ENCODE measurements around the gene VCX2.
"Not testable (repeated sequence)": the region's sequence is repeated elsewhere in the genome, so short reads cannot be mapped to it uniquely, and the experiment has no call there.

VCX2 gene

DNA sequence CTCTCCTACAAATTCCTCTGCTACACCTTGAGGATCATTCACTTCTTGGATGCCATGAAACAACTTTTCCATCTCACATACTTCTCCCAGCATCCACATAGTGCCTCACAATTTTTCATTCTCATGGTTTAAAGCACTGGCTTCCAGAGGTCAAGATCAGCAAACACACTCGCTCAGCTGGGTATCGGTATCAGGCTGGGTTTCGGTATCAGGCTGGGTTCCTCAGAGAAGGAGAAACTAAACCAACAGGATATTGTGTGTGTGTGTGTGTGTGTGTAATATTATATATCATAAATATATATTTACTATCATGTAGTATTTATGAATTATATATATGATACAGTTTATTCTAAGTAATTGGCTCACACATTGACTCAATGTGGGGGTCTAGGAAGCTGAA, at the start of gene VCX2:
VCX2 (minus strand) TSS at position 99 of the 400 bp plus-strand sequence. CDS start 624 bp downstream, outside the sequence.
- H3K9ac ChIP-seq (ENCODE audit: low read length); H3K36me3 ChIP-seq (ENCODE audit: insufficient read depth, low read length); H3K4me1 ChIP-seq (ENCODE audit: insufficient read depth, low read length); H3K27ac ChIP-seq (ENCODE audit: low read depth, low read length); H3K27me3 ChIP-seq (ENCODE audit: control insufficient read depth in 1 of 2, insufficient read depth in 2 of 2, low read length in 2 of 2); H3K9me3 ChIP-seq (ENCODE audit: low read length); H3K4me3 ChIP-seq (ENCODE audit: low read depth in 1 of 2, low read length in 2 of 2): not testable (repeated sequence)

DNA sequence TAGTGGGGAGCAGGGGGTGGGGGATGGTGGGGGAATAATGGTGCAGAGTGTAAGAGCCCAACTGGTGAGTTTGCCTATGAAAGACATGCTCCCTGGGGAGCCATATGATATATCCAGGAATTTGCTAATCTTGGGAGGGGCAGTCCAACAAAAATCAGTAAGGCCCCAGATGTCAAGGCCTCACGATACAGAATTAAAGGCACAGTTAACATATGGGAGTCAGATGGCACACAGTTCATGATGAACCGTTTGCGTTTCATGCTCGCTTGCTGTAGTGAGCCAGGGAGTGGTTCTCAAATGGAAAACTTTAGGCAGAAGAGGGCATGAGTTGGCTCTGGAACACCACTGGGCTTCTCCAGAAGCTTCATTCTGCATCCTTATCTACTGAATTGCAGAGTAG, 33.9 kb upstream of the VCX2 start:
- H3K9ac ChIP-seq (ENCODE audit: low read length), result no peak overlapping the region
- no peak overlapping the region for H3K4me3 ChIP-seq (ENCODE audit: low read depth in 1 of 2, low read length in 2 of 2)
- no peaks in the 10 kb centered on the region for H3K4me1 ChIP-seq (ENCODE audit: insufficient read depth, low read length)
- H3K27me3 ChIP-seq (ENCODE audit: control insufficient read depth in 1 of 2, insufficient read depth in 2 of 2, low read length in 2 of 2), result no peaks in the 10 kb centered on the region
- H3K27ac ChIP-seq (ENCODE audit: low read depth, low read length), result no peak overlapping the region
- H3K36me3 ChIP-seq (ENCODE audit: insufficient read depth, low read length), result no peaks in the 10 kb centered on the region
- H3K9me3 ChIP-seq (ENCODE audit: low read length), result no peaks in the 10 kb centered on the region

DNA sequence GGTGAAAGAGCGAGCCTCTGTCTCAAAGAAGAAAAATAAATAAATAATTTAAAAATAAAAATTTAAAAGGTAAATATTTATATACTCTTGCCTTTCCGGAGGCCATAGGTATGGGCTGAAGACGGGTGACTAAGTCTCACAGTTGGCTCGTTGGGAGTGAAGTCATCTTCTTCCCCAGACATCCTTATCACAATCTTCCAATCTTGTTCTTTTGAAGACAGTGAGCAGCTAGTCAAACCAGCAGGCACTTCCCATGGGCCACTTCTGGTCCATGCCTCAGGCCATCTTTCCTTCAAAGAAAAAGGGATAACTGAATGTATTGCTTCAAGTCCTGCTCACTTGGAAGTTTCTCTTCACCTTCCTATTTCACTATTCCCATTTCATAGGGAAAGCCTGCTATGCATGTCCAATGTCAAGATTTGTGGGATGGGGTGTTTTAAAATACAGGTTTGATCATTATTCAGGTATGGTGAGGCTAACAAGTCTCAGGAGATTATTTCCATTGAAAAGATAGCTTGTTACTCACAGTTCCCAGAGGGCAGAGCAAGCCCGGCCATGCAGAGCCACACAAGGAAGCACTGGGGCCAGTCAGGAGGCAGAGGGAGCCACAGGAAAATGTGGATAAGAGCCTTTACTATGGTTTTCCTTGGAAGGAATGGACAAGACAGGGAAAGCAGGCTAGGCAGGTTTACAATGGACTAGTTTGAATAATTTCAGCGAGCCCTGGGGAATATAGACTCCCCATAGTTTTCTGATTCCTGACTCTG, 33.3 kb upstream of the VCX2 start:
- no peak overlapping the region for H3K4me3 ChIP-seq (ENCODE audit: low read depth in 1 of 2, low read length in 2 of 2)
- no peaks in the 10 kb centered on the region for H3K27me3 ChIP-seq (ENCODE audit: control insufficient read depth in 1 of 2, insufficient read depth in 2 of 2, low read length in 2 of 2)
- no peak overlapping the region for H3K9ac ChIP-seq (ENCODE audit: low read length)
- H3K36me3 ChIP-seq (ENCODE audit: insufficient read depth, low read length), result no peaks in the 10 kb centered on the region
- H3K9me3 ChIP-seq (ENCODE audit: low read length), result no peaks in the 10 kb centered on the region
- no peaks in the 10 kb centered on the region for H3K4me1 ChIP-seq (ENCODE audit: insufficient read depth, low read length)
- no peak overlapping the region for H3K27ac ChIP-seq (ENCODE audit: low read depth, low read length)

DNA sequence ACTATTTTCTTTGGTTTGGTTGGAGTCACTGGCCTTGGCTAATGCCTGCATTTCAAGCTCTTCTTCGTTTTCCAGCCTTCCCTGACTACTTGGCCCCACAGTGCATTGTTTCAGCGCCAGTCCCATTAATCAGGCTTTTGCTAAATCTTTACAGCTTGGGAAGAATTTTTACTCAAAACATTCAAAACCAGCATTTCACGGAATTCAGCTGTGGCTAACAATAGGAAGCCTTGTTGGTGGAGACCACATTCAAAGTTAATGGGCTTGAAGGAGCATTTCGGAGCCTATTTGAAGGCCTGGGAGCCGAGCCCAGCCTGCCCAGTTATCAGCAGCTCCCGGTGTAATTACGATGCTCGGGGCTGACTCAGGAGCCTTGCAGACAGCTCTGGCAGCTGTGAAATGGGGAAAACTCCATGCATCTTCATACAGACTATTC, 30.8 kb upstream of the VCX2 start:
- Histone ChIP-seq H3K27ac (ENCODE audit: low read depth, low read length) (no peak overlapping the region), H3K36me3 (ENCODE audit: insufficient read depth, low read length) (no peaks in the 10 kb centered on the region), H3K9ac (ENCODE audit: low read length) (no peak overlapping the region), H3K9me3 (ENCODE audit: low read length) (no peaks in the 10 kb centered on the region), H3K27me3 (ENCODE audit: control insufficient read depth in 1 of 2, insufficient read depth in 2 of 2, low read length in 2 of 2) (no peaks in the 10 kb centered on the region), H3K4me3 (ENCODE audit: low read depth in 1 of 2, low read length in 2 of 2) (no peak overlapping the region), H3K4me1 (ENCODE audit: insufficient read depth, low read length) (no peaks in the 10 kb centered on the region)

DNA sequence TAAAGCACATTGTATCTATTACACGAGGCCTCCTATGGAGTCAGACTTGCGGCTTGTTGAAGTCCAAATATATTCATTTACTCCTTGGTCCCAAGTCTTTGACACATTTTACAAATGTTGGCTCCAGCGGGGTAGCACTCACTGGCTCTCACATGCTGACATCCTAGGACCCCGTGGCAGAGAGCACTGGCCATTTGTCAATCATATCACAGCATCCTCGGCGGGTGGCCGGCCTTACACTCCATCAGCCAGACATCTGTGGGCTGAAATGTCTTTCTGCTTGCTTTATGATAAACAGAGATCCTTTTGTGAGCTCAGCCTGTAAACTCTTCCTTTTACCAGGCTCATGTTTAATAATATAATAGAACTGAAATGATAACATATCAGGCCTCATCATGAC, 25.7 kb upstream of the VCX2 start:
- H3K36me3 ChIP-seq (ENCODE audit: insufficient read depth, low read length), result no peaks in the 10 kb centered on the region
- no peak overlapping the region for H3K4me3 ChIP-seq (ENCODE audit: low read depth in 1 of 2, low read length in 2 of 2)
- no peaks in the 10 kb centered on the region for H3K4me1 ChIP-seq (ENCODE audit: insufficient read depth, low read length)
- no peaks in the 10 kb centered on the region for H3K27me3 ChIP-seq (ENCODE audit: control insufficient read depth in 1 of 2, insufficient read depth in 2 of 2, low read length in 2 of 2)
- no peak overlapping the region for H3K27ac ChIP-seq (ENCODE audit: low read depth, low read length)
- no peaks in the 10 kb centered on the region for H3K9me3 ChIP-seq (ENCODE audit: low read length)
- H3K9ac ChIP-seq (ENCODE audit: low read length), result no peak overlapping the region

DNA sequence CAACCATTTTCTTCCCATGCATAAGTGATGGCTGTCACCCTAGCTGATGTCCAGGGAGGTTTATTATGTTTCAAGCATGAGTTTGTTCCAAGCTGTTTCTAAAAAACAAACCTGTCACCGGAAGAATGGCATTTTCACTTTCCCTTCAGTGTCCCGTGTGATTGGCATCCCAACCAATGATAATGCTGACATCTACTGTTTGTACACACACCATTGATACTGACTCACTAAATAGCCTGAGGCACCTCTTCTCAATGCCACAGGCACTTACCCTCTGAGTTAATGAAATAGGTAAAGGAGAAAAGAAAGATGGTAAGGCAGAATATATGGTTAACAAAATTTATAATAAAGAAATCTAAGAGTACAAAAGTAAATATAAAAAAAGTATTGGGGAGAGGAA, 23.1 kb upstream of the VCX2 start:
- no peaks in the 10 kb centered on the region for H3K4me1 ChIP-seq (ENCODE audit: insufficient read depth, low read length)
- no peaks in the 10 kb centered on the region for H3K27me3 ChIP-seq (ENCODE audit: control insufficient read depth in 1 of 2, insufficient read depth in 2 of 2, low read length in 2 of 2)
- no peak overlapping the region for H3K4me3 ChIP-seq (ENCODE audit: low read depth in 1 of 2, low read length in 2 of 2)
- no peaks in the 10 kb centered on the region for H3K36me3 ChIP-seq (ENCODE audit: insufficient read depth, low read length)
- no peak overlapping the region for H3K27ac ChIP-seq (ENCODE audit: low read depth, low read length)
- no peaks in the 10 kb centered on the region for H3K9me3 ChIP-seq (ENCODE audit: low read length)
- H3K9ac ChIP-seq (ENCODE audit: low read length), result no peak overlapping the region

DNA sequence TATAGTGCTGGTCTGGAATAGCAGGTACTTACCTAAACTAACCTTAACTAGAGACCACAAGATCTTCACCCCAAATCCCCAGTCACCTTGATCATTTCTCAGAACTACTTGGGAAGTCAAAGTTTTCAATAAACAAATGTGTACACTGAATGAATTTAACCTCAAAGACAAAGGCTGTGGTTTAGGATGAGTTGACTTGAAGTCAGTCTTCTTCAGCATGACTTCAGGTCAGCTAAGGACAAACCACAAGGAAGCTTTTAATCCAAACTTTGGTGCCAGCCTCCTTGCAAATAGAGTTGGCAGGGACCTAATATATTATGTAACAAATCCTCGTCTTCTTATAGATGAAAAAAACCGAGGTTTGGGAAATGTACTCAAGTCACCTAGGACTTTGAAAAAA, 21.2 kb upstream of the VCX2 start:
- Histone ChIP-seq H3K27ac (ENCODE audit: low read depth, low read length) (no peak overlapping the region), H3K36me3 (ENCODE audit: insufficient read depth, low read length) (no peaks in the 10 kb centered on the region), H3K9me3 (ENCODE audit: low read length) (no peaks in the 10 kb centered on the region), H3K4me3 (ENCODE audit: low read depth in 1 of 2, low read length in 2 of 2) (no peak overlapping the region), H3K27me3 (ENCODE audit: control insufficient read depth in 1 of 2, insufficient read depth in 2 of 2, low read length in 2 of 2) (no peaks in the 10 kb centered on the region), H3K9ac (ENCODE audit: low read length) (no peak overlapping the region), H3K4me1 (ENCODE audit: insufficient read depth, low read length) (no peaks in the 10 kb centered on the region)

DNA sequence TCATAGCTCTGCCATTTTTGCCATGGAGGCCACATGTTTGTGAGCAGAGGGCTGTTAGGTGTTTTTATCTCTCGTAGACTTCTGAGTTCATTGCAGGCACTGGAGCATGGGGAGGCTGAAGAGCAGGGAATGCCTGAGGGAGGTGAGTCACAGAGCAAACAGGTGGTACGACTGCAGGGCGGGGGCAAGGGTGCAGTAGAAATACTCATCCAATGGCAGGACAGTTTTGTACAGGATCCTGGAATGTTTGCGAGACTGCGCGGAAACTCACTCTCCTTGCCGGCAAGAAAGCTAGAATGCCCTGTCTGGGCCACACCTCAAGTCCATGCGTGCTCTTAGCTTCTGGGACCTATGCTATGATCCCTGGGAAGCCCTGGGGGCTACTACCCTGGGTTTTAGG, 20.0 kb upstream of the VCX2 start:
- H3K4me3 ChIP-seq (ENCODE audit: low read depth in 1 of 2, low read length in 2 of 2), result no peak overlapping the region
- H3K9me3 ChIP-seq (ENCODE audit: low read length), result no peaks in the 10 kb centered on the region
- no peak overlapping the region for H3K27ac ChIP-seq (ENCODE audit: low read depth, low read length)
- H3K27me3 ChIP-seq (ENCODE audit: control insufficient read depth in 1 of 2, insufficient read depth in 2 of 2, low read length in 2 of 2), result no peaks in the 10 kb centered on the region
- no peaks in the 10 kb centered on the region for H3K36me3 ChIP-seq (ENCODE audit: insufficient read depth, low read length)
- H3K4me1 ChIP-seq (ENCODE audit: insufficient read depth, low read length), result no peaks in the 10 kb centered on the region
- no peak overlapping the region for H3K9ac ChIP-seq (ENCODE audit: low read length)

DNA sequence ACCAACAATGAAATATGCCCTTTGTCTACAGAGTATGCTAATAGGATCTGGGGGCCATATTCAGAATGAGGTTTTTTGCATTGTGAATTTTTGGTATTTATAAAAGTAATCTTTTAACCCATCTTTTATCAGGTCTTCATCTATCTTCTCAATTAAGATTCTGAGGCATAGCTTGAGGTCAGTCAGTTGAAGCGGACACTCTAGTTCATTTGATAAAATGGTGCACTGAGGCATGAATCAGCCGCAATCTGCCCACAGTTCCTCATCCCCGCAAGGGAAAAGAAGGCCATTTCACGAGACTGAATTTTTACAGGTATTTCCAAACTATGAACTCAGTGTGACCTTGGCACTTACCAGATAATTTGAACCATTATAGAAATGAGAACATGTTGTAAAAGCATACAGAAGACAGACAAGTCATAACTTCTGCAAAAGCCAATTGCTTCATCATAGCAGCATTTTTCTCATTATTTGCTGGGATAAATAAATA, 19.3 kb upstream of the VCX2 start:
- Histone ChIP-seq H3K27ac (ENCODE audit: low read depth, low read length) (no peak overlapping the region), H3K4me3 (ENCODE audit: low read depth in 1 of 2, low read length in 2 of 2) (no peak overlapping the region), H3K27me3 (ENCODE audit: control insufficient read depth in 1 of 2, insufficient read depth in 2 of 2, low read length in 2 of 2) (no peaks in the 10 kb centered on the region), H3K9me3 (ENCODE audit: low read length) (no peaks in the 10 kb centered on the region), H3K9ac (ENCODE audit: low read length) (no peak overlapping the region), H3K4me1 (ENCODE audit: insufficient read depth, low read length) (no peaks in the 10 kb centered on the region), H3K36me3 (ENCODE audit: insufficient read depth, low read length) (no peaks in the 10 kb centered on the region)

DNA sequence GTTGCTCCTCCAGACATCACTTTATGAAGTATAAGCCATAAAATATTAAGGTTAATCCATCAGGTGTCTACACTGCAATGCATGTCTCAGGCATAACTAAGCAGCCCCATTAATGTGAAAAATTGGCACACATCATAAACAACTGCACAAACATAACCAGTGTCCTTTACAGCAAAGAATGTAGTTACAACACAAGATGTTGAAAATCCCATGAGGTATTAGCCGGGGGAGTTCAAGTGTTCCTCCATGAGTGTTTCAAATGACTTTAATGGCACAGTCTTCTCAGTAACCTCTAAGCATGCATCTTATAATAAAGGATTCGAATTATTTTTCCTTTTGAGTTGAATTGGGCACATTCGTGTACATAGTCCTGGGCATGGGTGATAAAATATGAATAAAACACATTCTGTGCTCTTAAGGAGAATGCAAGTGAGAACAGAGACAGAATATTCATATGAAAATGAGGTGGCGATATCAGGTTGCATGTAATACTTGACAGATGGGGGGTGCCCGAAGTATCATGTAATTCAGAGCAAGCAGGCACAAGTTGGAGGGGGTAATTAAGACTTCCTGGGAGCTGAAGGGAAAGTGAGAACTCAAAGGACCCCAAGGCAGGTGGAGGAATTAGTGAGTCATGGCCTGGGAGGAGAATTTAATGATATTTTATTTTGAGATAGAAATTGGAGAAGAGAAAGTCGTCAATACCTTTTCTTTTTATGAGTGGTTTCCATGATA, 18.2 kb upstream of the VCX2 start:
- Histone ChIP-seq H3K27me3 (ENCODE audit: control insufficient read depth in 1 of 2, insufficient read depth in 2 of 2, low read length in 2 of 2) (no peaks in the 10 kb centered on the region), H3K4me3 (ENCODE audit: low read depth in 1 of 2, low read length in 2 of 2) (no peak overlapping the region), H3K9me3 (ENCODE audit: low read length) (no peaks in the 10 kb centered on the region), H3K9ac (ENCODE audit: low read length) (no peak overlapping the region), H3K4me1 (ENCODE audit: insufficient read depth, low read length) (no peaks in the 10 kb centered on the region), H3K27ac (ENCODE audit: low read depth, low read length) (no peak overlapping the region), H3K36me3 (ENCODE audit: insufficient read depth, low read length) (no peaks in the 10 kb centered on the region)

DNA sequence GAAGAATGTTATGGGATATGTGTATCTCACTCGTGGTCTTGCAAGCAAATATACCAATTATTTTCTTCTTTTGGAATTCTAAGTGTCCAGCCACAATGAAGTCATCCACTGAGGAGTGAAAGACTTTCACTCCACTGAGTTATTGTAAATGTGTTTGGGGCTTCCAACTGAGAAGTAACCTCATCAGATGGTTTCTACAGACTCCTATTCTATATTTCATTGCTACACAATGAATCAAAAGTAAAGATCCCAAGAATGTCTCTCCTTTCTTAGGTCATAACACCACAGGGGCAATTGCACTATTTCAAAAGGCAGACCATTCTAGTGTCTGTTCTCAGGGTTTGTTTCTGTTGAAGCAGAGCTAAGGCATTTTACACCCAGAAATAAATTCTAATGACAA, 12.3 kb upstream of the VCX2 start:
- no peak overlapping the region for H3K4me3 ChIP-seq (ENCODE audit: low read depth in 1 of 2, low read length in 2 of 2)
- H3K27ac ChIP-seq (ENCODE audit: low read depth, low read length), result no peak overlapping the region
- H3K27me3 ChIP-seq (ENCODE audit: control insufficient read depth in 1 of 2, insufficient read depth in 2 of 2, low read length in 2 of 2), result no peaks in the 10 kb centered on the region
- no peaks in the 10 kb centered on the region for H3K9me3 ChIP-seq (ENCODE audit: low read length)
- H3K4me1 ChIP-seq (ENCODE audit: insufficient read depth, low read length), result no peaks in the 10 kb centered on the region
- H3K9ac ChIP-seq (ENCODE audit: low read length), result no peak overlapping the region
- H3K36me3 ChIP-seq (ENCODE audit: insufficient read depth, low read length), result no peaks in the 10 kb centered on the region
